ENCODE data around the gene H2AZ2.
"Not testable (repeated sequence)": the region's sequence is repeated elsewhere in the genome, so short reads cannot be mapped to it uniquely, and the experiment has no call there.

The H2AZ2 gene

GRCh38 chr7:44798649-44799305, 49.1 kb downstream of the H2AZ2 start:
- no peak for DNase-seq (ENCODE audit: low read depth in 1 of 2, low spot score in 1 of 2)
- TF ChIP-seq JUND (IDR thresholded peaks at IDR 0.05; ENCODE audit: low read depth), result no peak
- in situ Hi-C loops (cut with HindIII; ENCODE audit: low pct_unique_long_range_greater_than_20kb, low sequenced_read_pairs), result no loop called here

GRCh38 chr7:44797329-44798258, 50.3 kb downstream of the H2AZ2 start:
- TF ChIP-seq JUND (IDR thresholded peaks at IDR 0.05; ENCODE audit: low read depth), result no peak
- in situ Hi-C loops (cut with HindIII; ENCODE audit: low pct_unique_long_range_greater_than_20kb, low sequenced_read_pairs), result no loop called here
- DNase-seq (ENCODE audit: low read depth in 1 of 2, low spot score in 1 of 2), result peak; percentile 73 to 93

- TF ChIP-seq JUND (IDR thresholded peaks at IDR 0.05; ENCODE audit: low read depth), result no peak
- DNase-seq (ENCODE audit: low read depth in 1 of 2, low spot score in 1 of 2), result peak; percentile 99 to 100
- in situ Hi-C loops (cut with HindIII; ENCODE audit: low pct_unique_long_range_greater_than_20kb, low sequenced_read_pairs), result no loop called here
Observed at GRCh38 chr7:44796504-44797328, 51.2 kb downstream of the H2AZ2 start, which contains the start of gene PPIA. PPIA (plus strand) TSS chr7:44796681; CDS start chr7:44796725, 44 bp downstream.

DNA sequence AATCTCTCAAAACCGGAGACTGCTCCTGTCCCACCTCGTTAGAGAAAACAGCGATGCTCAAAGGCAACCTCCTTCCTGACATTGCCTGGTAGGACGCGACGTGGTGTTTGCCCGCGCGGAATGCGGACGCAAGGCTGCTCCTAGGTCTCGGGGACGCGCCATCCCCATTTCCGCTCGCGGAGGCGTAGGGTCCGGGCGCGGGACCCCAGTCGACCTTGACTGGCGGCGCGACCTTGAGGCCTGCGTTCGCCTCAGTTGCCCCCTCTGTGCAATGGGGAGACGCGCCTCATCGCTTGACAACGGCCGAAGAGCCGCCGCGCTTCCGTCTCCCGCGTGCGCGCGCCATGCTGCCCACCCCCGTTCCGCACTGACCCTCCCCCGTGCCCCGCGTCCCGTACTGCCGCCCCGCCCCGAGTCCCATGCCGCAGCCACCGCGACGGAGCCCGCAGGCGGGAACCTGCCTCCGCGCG, 51.8 kb downstream of the H2AZ2 start:
- TF ChIP-seq JUND (IDR thresholded peaks at IDR 0.05; ENCODE audit: low read depth), result no peak
- peak; percentile 60 to 84 for DNase-seq (ENCODE audit: low read depth in 1 of 2, low spot score in 1 of 2)
- in situ Hi-C loops (cut with HindIII; ENCODE audit: low pct_unique_long_range_greater_than_20kb, low sequenced_read_pairs), result no loop called here

- in situ Hi-C loops (cut with HindIII; ENCODE audit: low pct_unique_long_range_greater_than_20kb, low sequenced_read_pairs), result no loop called here
- no peak for TF ChIP-seq JUND (IDR thresholded peaks at IDR 0.05; ENCODE audit: low read depth)
- DNase-seq (ENCODE audit: low read depth in 1 of 2, low spot score in 1 of 2), result no peak
Observed at GRCh38 chr7:44794331-44794730, 53.6 kb downstream of the H2AZ2 start.

- in situ Hi-C loops (cut with HindIII; ENCODE audit: low pct_unique_long_range_greater_than_20kb, low sequenced_read_pairs), result no loop called here
- no peak for TF ChIP-seq JUND (IDR thresholded peaks at IDR 0.05; ENCODE audit: low read depth)
- peak in 1 of 2 experiments; percentile 93 for DNase-seq (ENCODE audit: low read depth in 1 of 2, low spot score in 1 of 2)
Observed at GRCh38 chr7:44793919-44794318, 54.0 kb downstream of the H2AZ2 start.

DNA sequence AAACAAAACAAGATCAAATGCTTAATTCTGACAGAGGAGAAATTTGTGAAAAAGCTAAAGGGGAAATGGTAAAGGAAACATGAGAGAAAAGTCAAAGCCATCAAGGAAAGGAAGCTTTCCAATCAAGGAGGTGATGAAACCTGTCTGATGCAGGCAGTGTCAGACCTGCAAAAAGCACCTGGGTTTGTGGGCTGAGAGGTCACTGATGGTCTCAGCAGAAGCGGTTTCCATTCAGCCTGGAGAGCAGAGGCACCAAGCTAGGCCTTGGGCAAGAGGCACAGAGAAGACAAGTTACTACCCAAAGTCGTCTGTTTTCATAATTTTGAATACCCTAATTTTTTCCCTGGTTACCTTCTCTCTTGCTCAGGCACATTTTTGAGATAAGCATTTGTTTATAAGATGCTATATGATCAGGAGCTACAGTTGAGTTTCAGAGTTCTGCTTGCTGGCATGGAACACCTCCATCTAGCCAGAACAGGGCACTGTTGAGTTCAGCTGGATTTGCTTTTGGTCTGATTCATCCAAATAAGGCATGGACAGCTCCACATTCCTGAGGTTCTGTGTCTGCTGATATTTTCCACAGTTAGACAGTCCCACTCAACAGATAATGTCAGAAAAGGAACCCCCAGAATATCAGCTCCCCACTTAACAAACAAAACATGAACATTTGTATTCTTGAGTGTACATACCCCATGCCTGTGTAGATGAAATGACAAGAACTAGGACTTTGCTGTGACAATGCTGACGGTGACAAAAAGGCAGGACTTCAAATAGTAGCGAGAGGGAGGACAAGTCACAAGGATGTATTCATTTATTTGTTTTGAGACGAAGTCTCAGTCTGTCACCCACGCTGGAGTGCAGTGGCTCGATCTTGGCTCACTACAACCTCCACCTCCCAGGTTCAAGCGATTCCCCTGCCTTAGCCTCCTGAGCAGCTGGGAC, 56.3 kb downstream of the H2AZ2 start:
- no peak for TF ChIP-seq JUND (IDR thresholded peaks at IDR 0.05; ENCODE audit: low read depth)
- no peak for DNase-seq (ENCODE audit: low read depth in 1 of 2, low spot score in 1 of 2)

GRCh38 chr7:44789990-44790389, 57.9 kb downstream of the H2AZ2 start:
- no peak for TF ChIP-seq JUND (IDR thresholded peaks at IDR 0.05; ENCODE audit: low read depth)
- in situ Hi-C loops (cut with HindIII; ENCODE audit: low pct_unique_long_range_greater_than_20kb, low sequenced_read_pairs), result no loop called here
- no peak for DNase-seq (ENCODE audit: low read depth in 1 of 2, low spot score in 1 of 2)

More for the DNA sequence above, 56.3 kb downstream of the H2AZ2 start:
- in situ Hi-C loops (cut with HindIII; ENCODE audit: low pct_unique_long_range_greater_than_20kb, low sequenced_read_pairs), result no loop called here

DNA sequence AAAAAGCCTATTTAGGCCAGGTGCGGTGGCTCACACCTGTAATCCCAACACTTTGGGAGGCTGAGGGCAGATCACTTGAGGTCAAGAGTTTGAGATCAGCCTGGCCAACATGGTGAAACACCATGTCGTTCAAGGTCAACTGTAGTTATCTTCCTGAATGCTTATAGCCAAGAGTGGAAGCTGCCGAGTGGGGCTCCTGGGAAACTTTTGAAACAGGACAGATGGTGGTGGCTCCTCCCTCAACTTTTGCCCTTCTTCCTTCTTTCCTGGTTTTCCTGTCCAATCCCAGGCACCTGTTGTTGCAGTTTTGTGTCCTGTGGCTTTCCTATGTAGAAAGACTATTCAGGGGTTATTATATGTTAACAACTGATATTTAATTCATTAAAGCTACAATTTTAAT, 60.1 kb downstream of the H2AZ2 start:
- no peak for TF ChIP-seq JUND (IDR thresholded peaks at IDR 0.05; ENCODE audit: low read depth)
- DNase-seq (ENCODE audit: low read depth in 1 of 2, low spot score in 1 of 2), result no peak
- in situ Hi-C loops (cut with HindIII; ENCODE audit: low pct_unique_long_range_greater_than_20kb, low sequenced_read_pairs), result no loop called here

DNA sequence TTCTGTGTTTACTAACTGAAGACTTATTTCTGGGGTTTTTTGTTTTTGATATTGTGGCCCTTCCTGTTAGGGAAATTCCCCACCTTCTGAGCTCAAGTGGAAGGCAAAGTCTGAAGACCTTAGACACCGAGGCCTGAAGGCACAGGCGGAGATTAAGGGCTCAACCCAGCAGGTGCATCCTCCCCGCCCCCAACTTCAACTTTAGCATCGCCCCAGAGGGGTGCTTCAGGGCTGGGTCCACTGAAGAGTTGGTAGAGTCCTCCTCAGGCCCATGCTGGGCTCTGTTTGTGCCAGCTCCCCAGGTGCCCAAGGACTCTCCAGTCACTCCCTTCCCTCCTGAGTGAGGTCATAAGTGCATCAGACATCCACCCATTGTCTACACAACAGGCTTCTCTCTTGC, 60.8 kb downstream of the H2AZ2 start:
- no peak for TF ChIP-seq JUND (IDR thresholded peaks at IDR 0.05; ENCODE audit: low read depth)
- no peak for DNase-seq (ENCODE audit: low read depth in 1 of 2, low spot score in 1 of 2)
- in situ Hi-C loops (cut with HindIII; ENCODE audit: low pct_unique_long_range_greater_than_20kb, low sequenced_read_pairs), result no loop called here

DNA sequence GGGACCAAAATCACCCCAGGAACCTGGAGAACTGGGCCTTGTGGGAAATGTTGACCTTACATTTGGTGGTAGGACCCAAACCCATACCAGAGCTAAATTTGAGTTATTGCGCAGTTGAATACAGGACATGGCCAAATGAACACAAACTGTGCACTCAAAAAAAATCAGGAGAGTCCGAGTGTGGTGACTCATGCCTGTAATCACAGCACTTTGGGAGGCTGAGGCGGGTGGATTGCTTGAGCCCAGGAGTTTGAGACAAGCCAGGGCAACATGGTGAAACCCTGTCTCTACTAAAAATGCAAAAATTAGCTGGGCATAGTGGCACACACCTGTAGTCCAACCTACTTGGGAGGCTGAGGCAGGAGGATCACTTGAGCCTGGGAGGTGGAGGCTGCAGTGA, 62.7 kb downstream of the H2AZ2 start:
- DNase-seq (ENCODE audit: low read depth in 1 of 2, low spot score in 1 of 2); in situ Hi-C loops (cut with HindIII; ENCODE audit: low pct_unique_long_range_greater_than_20kb, low sequenced_read_pairs): not testable (repeated sequence)
